ENCODE measurements around the gene MEOX1.
"Not testable (repeated sequence)": the region's sequence is repeated elsewhere in the genome, so short reads cannot be mapped to it uniquely, and the experiment has no call there.

Gene MEOX1

DNA sequence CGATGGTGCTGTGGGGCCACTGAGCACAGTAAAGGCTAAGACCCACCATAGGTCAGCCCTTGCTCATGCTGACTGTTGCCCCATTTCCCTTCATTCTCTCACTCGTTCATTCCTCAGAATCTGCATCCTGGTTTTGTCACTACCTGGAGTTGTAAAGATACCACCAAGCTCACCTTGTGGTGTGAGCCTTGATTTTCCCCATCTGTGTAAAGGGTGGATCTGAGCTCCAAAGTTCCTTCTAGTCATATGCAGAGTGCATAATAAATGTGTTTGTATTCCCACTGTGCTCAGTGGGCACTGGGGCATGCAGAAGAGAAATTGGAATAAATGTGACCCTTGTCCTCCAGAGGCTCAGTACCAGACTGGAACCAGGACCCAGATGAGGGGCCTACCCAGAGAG is 35.2 kb upstream of the MEOX1 start:
- Histone ChIP-seq H3K9ac (ENCODE audit: low read length) (no peak overlapping the region), H3K4me3 (ENCODE audit: low read depth, low read length) (no peak overlapping the region), H3K27ac (ENCODE audit: low read depth, low read length) (no peak overlapping the region), H3K27me3 (ENCODE audit: control insufficient read depth, insufficient read depth, low read length) (no peaks in the 10 kb centered on the region), H3K36me3 (ENCODE audit: control insufficient read depth, insufficient read depth, low read length) (no peaks in the 10 kb centered on the region), H3K4me1 (ENCODE audit: control insufficient read depth, insufficient read depth, low read length) (peaks cover 3% of the 10 kb centered on the region; the same call in 1 of the 2 replicates), H3K9me3 (ENCODE audit: control insufficient read depth, insufficient read depth, low read depth, low read length) (peaks cover 7% of the 10 kb centered on the region)

DNA sequence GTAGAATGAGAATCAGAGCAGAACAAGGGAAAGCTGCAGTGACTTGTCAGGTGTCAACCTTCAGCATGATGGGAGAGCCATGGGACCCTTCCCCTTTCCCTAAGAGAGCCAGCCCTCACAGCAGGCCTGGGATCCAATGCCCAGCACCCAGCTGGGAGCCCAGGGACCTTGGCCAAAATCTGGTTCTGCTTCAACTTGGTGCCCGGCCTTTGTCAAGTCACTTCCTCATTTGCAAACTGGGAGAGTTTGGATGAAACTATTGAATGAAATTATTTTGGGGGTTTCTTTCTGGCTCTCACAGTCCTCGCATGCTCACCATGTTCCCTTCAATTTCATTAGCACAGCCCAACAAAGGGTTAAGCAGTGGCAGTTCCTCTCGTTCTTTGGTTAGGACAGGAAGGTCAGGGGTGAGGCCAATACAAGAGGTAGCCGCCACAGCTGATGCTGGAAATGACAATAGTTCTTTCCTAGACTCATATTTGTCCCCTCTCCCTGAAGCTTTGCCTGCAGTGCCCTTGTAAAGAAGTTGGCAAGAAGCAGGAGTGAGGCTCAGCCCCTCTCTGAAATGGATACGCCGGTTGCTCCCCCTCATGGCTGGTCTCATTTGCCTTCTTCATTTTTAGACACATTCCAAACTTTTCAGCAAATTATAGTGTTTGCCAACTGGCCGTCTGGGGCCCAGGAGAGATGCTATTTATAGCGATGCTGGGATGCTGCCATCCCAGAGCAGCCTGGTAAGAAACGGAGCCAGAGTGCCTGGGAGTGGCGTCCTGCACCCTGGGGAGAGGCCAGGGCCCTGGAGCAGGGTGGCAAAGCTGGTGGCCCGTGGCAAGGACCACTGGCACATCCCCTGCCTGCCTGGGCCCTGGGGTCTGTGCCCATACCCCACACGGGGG is 34.5 kb upstream of the MEOX1 start:
- no peak overlapping the region for H3K9ac ChIP-seq (ENCODE audit: low read length)
- no peaks in the 10 kb centered on the region for H3K36me3 ChIP-seq (ENCODE audit: control insufficient read depth, insufficient read depth, low read length)
- H3K4me1 ChIP-seq (ENCODE audit: control insufficient read depth, insufficient read depth, low read length): peaks cover 3% of the 10 kb centered on the region; the same call in 1 of the 2 replicates
- H3K4me3 ChIP-seq (ENCODE audit: low read depth, low read length): no peak overlapping the region
- H3K27me3 ChIP-seq (ENCODE audit: control insufficient read depth, insufficient read depth, low read length): no peaks in the 10 kb centered on the region
- H3K9me3 ChIP-seq (ENCODE audit: control insufficient read depth, insufficient read depth, low read depth, low read length): peaks cover 7% of the 10 kb centered on the region
- no peak overlapping the region for H3K27ac ChIP-seq (ENCODE audit: low read depth, low read length)

- H3K27me3 ChIP-seq (ENCODE audit: control insufficient read depth, insufficient read depth, low read length): no peaks in the 10 kb centered on the region
- no peak overlapping the region for H3K27ac ChIP-seq (ENCODE audit: low read depth, low read length)
- H3K9me3 ChIP-seq (ENCODE audit: control insufficient read depth, insufficient read depth, low read depth, low read length): peaks cover 5% of the 10 kb centered on the region
- H3K9ac ChIP-seq (ENCODE audit: low read length): peak overlapping the region; percentile 49
- peaks cover 3% of the 10 kb centered on the region; the same call in 1 of the 2 replicates for H3K4me1 ChIP-seq (ENCODE audit: control insufficient read depth, insufficient read depth, low read length)
- H3K36me3 ChIP-seq (ENCODE audit: control insufficient read depth, insufficient read depth, low read length): no peaks in the 10 kb centered on the region
- peak overlapping the region; percentile 11; the same call in 1 of the 2 replicates for H3K4me3 ChIP-seq (ENCODE audit: low read depth, low read length)
Observed at GRCh38 chr17:43694081-43694870, 32.6 kb upstream of the MEOX1 start.

DNA sequence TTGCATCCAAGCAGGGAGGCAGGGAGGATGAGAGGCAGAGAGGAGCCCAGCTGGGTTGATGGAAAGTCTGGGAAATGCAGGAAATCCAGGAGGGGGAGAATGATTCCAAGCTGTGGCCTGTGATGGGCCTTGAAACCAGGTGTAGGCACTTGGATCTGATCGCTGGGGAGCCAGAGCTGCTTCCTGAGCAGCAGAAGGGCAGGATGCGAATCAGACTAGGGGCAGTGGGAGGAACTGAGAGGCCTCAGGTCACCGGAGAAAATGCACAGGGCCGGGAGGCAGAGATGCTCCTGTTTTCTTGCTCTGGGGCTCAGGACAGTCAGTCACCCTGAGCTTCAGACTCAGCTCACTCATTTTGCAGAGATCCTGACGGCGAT is 29.6 kb upstream of the MEOX1 start:
- Histone ChIP-seq H3K36me3 (ENCODE audit: control insufficient read depth, insufficient read depth, low read length) (no peaks in the 10 kb centered on the region), H3K27me3 (ENCODE audit: control insufficient read depth, insufficient read depth, low read length) (no peaks in the 10 kb centered on the region), H3K9ac (ENCODE audit: low read length) (no peak overlapping the region), H3K27ac (ENCODE audit: low read depth, low read length) (no peak overlapping the region), H3K9me3 (ENCODE audit: control insufficient read depth, insufficient read depth, low read depth, low read length) (no peaks in the 10 kb centered on the region), H3K4me1 (ENCODE audit: control insufficient read depth, insufficient read depth, low read length) (peaks cover 3% of the 10 kb centered on the region; the same call in 1 of the 2 replicates), H3K4me3 (ENCODE audit: low read depth, low read length) (no peak overlapping the region)

DNA sequence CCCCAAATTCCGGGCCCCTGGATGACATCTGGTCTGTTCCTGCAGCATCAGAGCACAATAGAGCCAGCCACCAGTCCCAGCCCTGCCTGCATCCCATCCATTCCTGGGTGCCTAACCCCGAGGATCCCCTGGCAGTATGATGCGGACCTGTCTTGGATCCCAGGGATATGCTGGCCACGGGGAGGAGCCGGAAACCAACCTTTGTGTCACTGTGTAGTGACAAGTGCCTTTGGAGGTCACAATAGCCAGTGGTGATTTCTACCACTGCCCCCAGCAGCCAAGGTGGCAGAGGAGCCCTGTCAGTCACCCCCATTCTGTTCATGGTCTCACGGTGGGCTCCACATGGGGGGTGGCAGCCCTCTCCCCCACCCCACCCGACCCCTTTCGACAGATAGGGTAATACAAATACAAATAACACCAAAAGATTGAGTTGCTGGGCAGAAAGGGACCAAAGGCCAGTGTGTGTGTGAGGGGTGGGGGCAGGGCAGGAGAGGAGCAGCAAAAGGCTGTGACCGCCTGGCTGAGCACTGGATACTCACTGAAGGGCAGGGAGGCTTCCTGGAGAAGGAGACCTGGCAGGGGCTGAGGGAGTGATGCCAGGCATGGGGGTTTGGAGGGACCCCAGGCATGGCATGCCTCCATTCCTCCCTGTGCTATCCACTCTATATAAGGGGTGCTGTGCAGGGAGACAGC is 29.0 kb upstream of the MEOX1 start:
- H3K36me3 ChIP-seq (ENCODE audit: control insufficient read depth, insufficient read depth, low read length): no peaks in the 10 kb centered on the region
- no peaks in the 10 kb centered on the region for H3K27me3 ChIP-seq (ENCODE audit: control insufficient read depth, insufficient read depth, low read length)
- H3K4me1 ChIP-seq (ENCODE audit: control insufficient read depth, insufficient read depth, low read length): no peaks in the 10 kb centered on the region
- H3K27ac ChIP-seq (ENCODE audit: low read depth, low read length): no peak overlapping the region
- H3K4me3 ChIP-seq (ENCODE audit: low read depth, low read length): no peak overlapping the region
- H3K9me3 ChIP-seq (ENCODE audit: control insufficient read depth, insufficient read depth, low read depth, low read length): no peaks in the 10 kb centered on the region
- no peak overlapping the region for H3K9ac ChIP-seq (ENCODE audit: low read length)

DNA sequence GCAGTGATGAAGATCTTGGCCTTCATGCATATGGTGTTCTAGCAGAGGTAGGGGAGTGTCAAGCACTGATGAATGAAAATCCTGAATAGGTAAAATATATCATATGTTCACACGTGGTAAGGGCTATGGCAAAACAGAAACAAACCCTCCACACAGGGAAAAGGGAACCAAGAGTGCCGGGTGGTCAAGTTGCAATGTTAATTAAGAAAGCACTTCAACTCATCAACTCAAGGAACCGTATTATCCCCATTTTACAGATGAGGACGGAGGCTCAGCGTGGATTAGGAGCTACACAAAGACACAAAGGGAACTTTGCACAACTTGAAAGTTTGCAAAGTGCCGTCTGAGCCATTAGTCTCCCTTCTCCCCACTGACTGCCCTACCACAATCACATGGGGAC is 28.1 kb upstream of the MEOX1 start:
- Histone ChIP-seq H3K9ac (ENCODE audit: low read length) (no peak overlapping the region), H3K27me3 (ENCODE audit: control insufficient read depth, insufficient read depth, low read length) (no peaks in the 10 kb centered on the region), H3K36me3 (ENCODE audit: control insufficient read depth, insufficient read depth, low read length) (no peaks in the 10 kb centered on the region), H3K4me1 (ENCODE audit: control insufficient read depth, insufficient read depth, low read length) (no peaks in the 10 kb centered on the region), H3K27ac (ENCODE audit: low read depth, low read length) (no peak overlapping the region), H3K4me3 (ENCODE audit: low read depth, low read length) (no peak overlapping the region), H3K9me3 (ENCODE audit: control insufficient read depth, insufficient read depth, low read depth, low read length) (no peaks in the 10 kb centered on the region)

- Histone ChIP-seq H3K9me3 (ENCODE audit: control insufficient read depth, insufficient read depth, low read depth, low read length) (no peaks in the 10 kb centered on the region), H3K27me3 (ENCODE audit: control insufficient read depth, insufficient read depth, low read length) (no peaks in the 10 kb centered on the region), H3K27ac (ENCODE audit: low read depth, low read length) (no peak overlapping the region), H3K4me1 (ENCODE audit: control insufficient read depth, insufficient read depth, low read length) (no peaks in the 10 kb centered on the region), H3K36me3 (ENCODE audit: control insufficient read depth, insufficient read depth, low read length) (no peaks in the 10 kb centered on the region), H3K9ac (ENCODE audit: low read length) (no peak overlapping the region), H3K4me3 (ENCODE audit: low read depth, low read length) (no peak overlapping the region)
Observed at GRCh38 chr17:43689131-43689530, 27.4 kb upstream of the MEOX1 start.

GRCh38 chr17:43686957-43687356 is 25.2 kb upstream of the MEOX1 start:
- H3K27ac ChIP-seq (ENCODE audit: low read depth, low read length); H3K36me3 ChIP-seq (ENCODE audit: control insufficient read depth, insufficient read depth, low read length); H3K27me3 ChIP-seq (ENCODE audit: control insufficient read depth, insufficient read depth, low read length); H3K9me3 ChIP-seq (ENCODE audit: control insufficient read depth, insufficient read depth, low read depth, low read length); H3K4me3 ChIP-seq (ENCODE audit: low read depth, low read length); H3K9ac ChIP-seq (ENCODE audit: low read length); H3K4me1 ChIP-seq (ENCODE audit: control insufficient read depth, insufficient read depth, low read length): not testable (repeated sequence)

- H3K9ac ChIP-seq (ENCODE audit: low read length): no peak overlapping the region
- no peaks in the 10 kb centered on the region for H3K9me3 ChIP-seq (ENCODE audit: control insufficient read depth, insufficient read depth, low read depth, low read length)
- no peak overlapping the region for H3K27ac ChIP-seq (ENCODE audit: low read depth, low read length)
- H3K4me3 ChIP-seq (ENCODE audit: low read depth, low read length): no peak overlapping the region
- peaks cover 6% of the 10 kb centered on the region; the same call in 1 of the 2 replicates for H3K4me1 ChIP-seq (ENCODE audit: control insufficient read depth, insufficient read depth, low read length)
- no peaks in the 10 kb centered on the region for H3K36me3 ChIP-seq (ENCODE audit: control insufficient read depth, insufficient read depth, low read length)
- H3K27me3 ChIP-seq (ENCODE audit: control insufficient read depth, insufficient read depth, low read length): no peaks in the 10 kb centered on the region
Observed at GRCh38 chr17:43683928-43684653, 22.4 kb upstream of the MEOX1 start.

DNA sequence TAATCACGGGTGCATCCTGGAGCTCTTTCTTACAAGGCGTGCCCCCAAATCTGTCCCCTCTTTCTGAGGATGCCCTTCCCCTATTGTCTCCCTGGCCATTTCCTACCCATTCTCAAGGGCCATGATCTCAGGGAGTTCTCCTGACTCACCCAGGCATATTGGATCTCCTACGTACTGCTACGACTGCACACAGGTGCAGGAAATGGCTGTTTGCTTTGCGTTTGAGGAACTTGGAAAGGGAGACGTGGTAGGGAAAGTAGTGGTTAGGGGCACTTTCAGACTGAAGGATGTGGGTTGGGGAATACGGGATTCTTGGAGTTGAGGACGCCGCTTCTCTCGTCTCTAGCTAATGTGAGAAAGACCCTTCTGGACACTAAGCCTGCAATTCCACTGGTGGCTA is 18.7 kb upstream of the MEOX1 start:
- Histone ChIP-seq H3K9me3 (ENCODE audit: control insufficient read depth, insufficient read depth, low read depth, low read length) (no peaks in the 10 kb centered on the region), H3K4me3 (ENCODE audit: low read depth, low read length) (no peak overlapping the region), H3K9ac (ENCODE audit: low read length) (no peak overlapping the region), H3K36me3 (ENCODE audit: control insufficient read depth, insufficient read depth, low read length) (no peaks in the 10 kb centered on the region), H3K27me3 (ENCODE audit: control insufficient read depth, insufficient read depth, low read length) (no peaks in the 10 kb centered on the region), H3K27ac (ENCODE audit: low read depth, low read length) (no peak overlapping the region), H3K4me1 (ENCODE audit: control insufficient read depth, insufficient read depth, low read length) (peaks cover 28% of the 10 kb centered on the region)

Data from HUES6 (cell line).